ENCODE results near the gene ACTL8.

GRCh38 chr1:17790383-17791054, 35.4 kb downstream of the ACTL8 start:
- TF ChIP-seq CTCF (IDR thresholded peaks at IDR 0.05; ENCODE audit: low read length) (no peak), EZH2phosphoT487 (IDR thresholded peaks at IDR 0.05; ENCODE audit: low read length) (no peak), EZH2 (optimal IDR thresholded peaks at IDR 0.05; ENCODE audit: low read depth, low read length) (no peak)
